ENCODE measurements around the gene KDM3A.

The KDM3A gene

GRCh38 chr2:86521922-86522321 is 80.8 kb downstream of the KDM3A start:
- no peak for DNase-seq (ENCODE audit: low read depth)

GRCh38 chr2:86522711-86523110 is 81.5 kb downstream of the KDM3A start:
- no peak for DNase-seq (ENCODE audit: low read depth)

GRCh38 chr2:86523491-86523890 is 82.3 kb downstream of the KDM3A start:
- no peak for DNase-seq (ENCODE audit: low read depth)

- no peak for DNase-seq (ENCODE audit: low read depth)
Observed at GRCh38 chr2:86525421-86526340, 84.5 kb downstream of the KDM3A start.

- no peak for DNase-seq (ENCODE audit: low read depth)
Observed at GRCh38 chr2:86533589-86533988, 92.4 kb downstream of the KDM3A start.

- DNase-seq (ENCODE audit: low read depth): no peak
Observed at GRCh38 chr2:86541334-86541733, 100.2 kb downstream of the KDM3A start.
